Esophagus (tissue), 2 donors: ENCODE results near the gene RXRG. TPM values are rescaled to one million over a fixed set of nuclear protein-coding genes. Genes with fewer than 3 reads are reported as not detected.

Experiments
- H3K27ac ChIP-seq, 2 donors: one replicate each; pipeline ENCODE4 v1.5.1; 2013; ENCODE audit warnings: low read depth in 2 of 2, mild to moderate bottlenecking in 2 of 2, inconsistent platforms in 1 of 2, low read length in 1 of 2, moderate library complexity in 1 of 2
- H3K27me3 ChIP-seq, 2 donors: one replicate each; pipeline ENCODE4 v1.6.1; 2013; ENCODE audit warnings: low read length in 2 of 2, control low read depth in 1 of 2, mild to moderate bottlenecking in 1 of 2; ENCODE audit not compliant: insufficient read depth in 2 of 2, control insufficient read depth in 1 of 2
- H3K36me3 ChIP-seq, 2 donors: one replicate each; pipeline ENCODE4 v1.6.1; 2013; ENCODE audit warnings: low read length in 1 of 2; ENCODE audit not compliant: control insufficient read depth in 2 of 2, insufficient read depth in 2 of 2
- H3K4me1 ChIP-seq, 2 donors: one replicate each; pipeline ENCODE4 v1.6.1; 2013; ENCODE audit warnings: low read length in 1 of 2; ENCODE audit not compliant: control insufficient read depth in 2 of 2, insufficient read depth in 2 of 2
- H3K4me3 ChIP-seq, 2 donors: one replicate each; pipeline ENCODE4 v1.5.1; 2013; ENCODE audit warnings: low read length in 2 of 2, mild to moderate bottlenecking in 2 of 2, low read depth in 1 of 2, moderate library complexity in 1 of 2
- H3K9me3 ChIP-seq, 2 donors: one replicate each; pipeline ENCODE4 v1.6.1; 2013; ENCODE audit warnings: mild to moderate bottlenecking in 2 of 2, low read depth in 1 of 2, low read length in 1 of 2, moderate library complexity in 1 of 2; ENCODE audit not compliant: control insufficient read depth in 2 of 2, insufficient read depth in 1 of 2
- WGBS, 2 donors: extraction: QIAGEN DNeasy Blood & Tissue Kit; methylation state at CpG; one replicate each; pipeline ENCODE4 v1.1.7; 2013; 5-methylcytosine and 5-hydroxymethylcytosine counted together
- polyA plus RNA-seq, 2 donors: library from polyadenylated mRNA; stranded (reverse); fragments of 200-250 nt; gene quantifications; one replicate each; pipeline ENCODE4 v1.2.3, GENCODE V29; 2013
- donor health status: healthy with polysubstance abuse.
- donor health status: Bipolar disorder and iron deficiency.

RXRG gene
- polyA plus RNA-seq, 2 donors: 0.08 to 0.20 TPM

DNA sequence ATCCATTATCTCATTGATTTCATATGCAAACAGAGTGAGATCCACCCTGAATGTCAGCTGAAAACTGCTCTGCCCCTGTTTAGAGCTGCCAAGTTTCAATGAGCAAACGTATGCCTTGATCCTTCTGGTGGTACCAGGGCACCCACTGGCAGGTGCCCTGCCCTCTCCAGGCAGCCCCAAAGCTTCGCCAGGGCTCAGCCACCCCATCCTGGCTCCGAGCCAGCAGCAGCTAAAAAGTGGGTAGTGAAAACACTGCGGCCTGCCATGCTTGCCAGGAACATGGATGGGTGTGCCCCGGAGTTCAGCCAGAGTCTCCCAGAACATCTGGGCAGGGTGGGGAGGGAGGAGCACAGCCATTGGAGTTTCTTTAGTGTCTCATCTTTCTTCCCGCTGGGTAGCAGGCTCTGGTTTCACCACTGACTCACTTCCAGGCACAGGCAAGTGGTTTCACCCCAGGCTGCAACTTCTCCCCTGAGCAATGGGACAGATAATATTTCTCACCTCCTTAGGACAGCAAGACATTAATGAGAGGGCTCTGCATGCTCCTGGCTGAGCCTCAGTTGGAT, 80.3 kb downstream of the RXRG start:
- WGBS, 2 donors: 11 to 19% methylated on average over 6 of the region's 6 CpGs
- H3K9me3 ChIP-seq: no peaks in the 10 kb centered on the region
- no peaks in the 10 kb centered on the region for H3K27me3 ChIP-seq
- peak overlapping the region in 1 of 2 donors; percentile 15 for H3K27ac ChIP-seq
- peaks cover 0 to 9% of the 10 kb centered on the region in 2 donors for H3K4me1 ChIP-seq
- no peaks in the 10 kb centered on the region for H3K36me3 ChIP-seq
- H3K4me3 ChIP-seq: no peak overlapping the region

DNA sequence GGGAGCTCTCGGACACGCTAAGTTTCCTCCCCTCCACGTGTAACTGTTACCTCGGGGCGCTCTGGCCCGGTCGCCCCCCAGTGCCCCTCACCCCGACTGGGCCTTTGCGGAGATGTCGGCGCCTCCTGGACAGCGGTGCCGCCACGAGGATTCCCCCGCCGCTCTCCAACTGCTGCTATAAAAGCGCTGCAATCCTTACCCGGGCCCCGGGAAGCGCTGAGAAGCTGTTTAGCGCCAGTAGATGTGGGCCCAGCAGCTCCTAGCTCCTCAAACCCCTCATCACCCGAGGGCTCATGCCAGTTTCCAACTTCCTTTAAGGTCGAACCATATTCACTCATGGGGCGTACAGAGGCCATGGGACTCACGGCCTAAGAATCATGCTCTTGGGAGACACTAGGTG, 88.0 kb downstream of the RXRG start:
- no peak overlapping the region for H3K27ac ChIP-seq
- no peaks in the 10 kb centered on the region for H3K36me3 ChIP-seq
- H3K27me3 ChIP-seq: peaks cover 11 to 35% of the 10 kb centered on the region in 2 donors
- no peak overlapping the region for H3K4me3 ChIP-seq
- peaks cover 12 to 14% of the 10 kb centered on the region in 2 donors for H3K4me1 ChIP-seq
- H3K9me3 ChIP-seq: peaks cover 0 to 14% of the 10 kb centered on the region in 2 donors
- WGBS, 2 donors: 21 to 32% methylated on average over 24 to 25 of the region's 25 CpGs

DNA sequence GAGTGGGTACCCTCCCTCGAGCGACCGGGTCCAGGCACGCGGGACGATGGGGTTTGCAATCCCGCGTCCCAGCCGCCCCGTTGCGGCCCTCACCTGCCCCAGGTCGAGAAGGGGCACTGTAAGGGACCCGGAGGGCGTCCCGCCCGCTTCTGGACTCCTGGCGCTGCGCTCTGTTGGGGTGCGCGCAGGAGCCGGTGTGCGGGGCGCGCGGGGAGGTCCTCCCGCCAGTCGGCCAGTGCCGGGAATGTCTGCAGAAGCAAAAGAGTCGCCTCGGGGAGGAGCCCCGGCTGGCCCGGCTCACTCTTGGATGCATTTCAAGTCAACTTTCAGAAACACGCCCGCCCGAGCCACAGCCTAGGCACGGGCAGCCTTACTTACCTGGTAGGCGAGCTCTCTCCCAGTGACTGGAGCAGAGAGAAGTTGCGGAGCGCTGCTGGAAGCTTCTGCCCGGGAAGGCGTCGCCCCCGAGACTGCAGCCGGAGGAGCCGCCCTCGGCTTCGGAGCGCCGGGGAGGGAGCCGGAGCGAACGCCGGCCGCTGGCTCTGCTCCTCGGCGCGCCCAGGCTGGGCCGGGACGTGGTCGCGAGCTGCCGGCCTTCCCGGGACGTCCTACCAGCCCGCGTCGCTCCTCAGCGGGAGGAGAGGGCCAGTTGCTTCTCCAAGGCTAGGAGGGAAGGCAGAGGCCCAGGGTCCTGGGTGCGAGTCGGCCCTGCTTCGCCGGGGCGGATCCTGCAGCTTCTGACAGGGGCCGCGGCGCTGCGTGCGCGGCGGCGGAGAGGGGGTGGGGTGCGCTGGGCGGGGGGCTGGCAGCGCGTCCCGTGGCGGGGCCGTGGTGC, 88.7 kb downstream of the RXRG start, which contains the start of gene LMX1A:
LMX1A (minus strand) TSS at position 739 of the 835 bp plus-strand sequence. CDS start 1,156 bp downstream, outside the sequence.
- 2 to 4% methylated on average over 78 to 88 of the region's 88 CpGs for WGBS, 2 donors
- no peaks in the 10 kb centered on the region for H3K36me3 ChIP-seq
- H3K27me3 ChIP-seq: peaks cover 11 to 39% of the 10 kb centered on the region in 2 donors
- peaks cover 0 to 14% of the 10 kb centered on the region in 2 donors for H3K9me3 ChIP-seq
- no peak within 1 kb of the TSS for H3K27ac ChIP-seq
- H3K4me1 ChIP-seq: peaks cover 12 to 14% of the 10 kb centered on the region in 2 donors
- H3K4me3 ChIP-seq: peak within 1 kb of the TSS; percentile 4 to 29

DNA sequence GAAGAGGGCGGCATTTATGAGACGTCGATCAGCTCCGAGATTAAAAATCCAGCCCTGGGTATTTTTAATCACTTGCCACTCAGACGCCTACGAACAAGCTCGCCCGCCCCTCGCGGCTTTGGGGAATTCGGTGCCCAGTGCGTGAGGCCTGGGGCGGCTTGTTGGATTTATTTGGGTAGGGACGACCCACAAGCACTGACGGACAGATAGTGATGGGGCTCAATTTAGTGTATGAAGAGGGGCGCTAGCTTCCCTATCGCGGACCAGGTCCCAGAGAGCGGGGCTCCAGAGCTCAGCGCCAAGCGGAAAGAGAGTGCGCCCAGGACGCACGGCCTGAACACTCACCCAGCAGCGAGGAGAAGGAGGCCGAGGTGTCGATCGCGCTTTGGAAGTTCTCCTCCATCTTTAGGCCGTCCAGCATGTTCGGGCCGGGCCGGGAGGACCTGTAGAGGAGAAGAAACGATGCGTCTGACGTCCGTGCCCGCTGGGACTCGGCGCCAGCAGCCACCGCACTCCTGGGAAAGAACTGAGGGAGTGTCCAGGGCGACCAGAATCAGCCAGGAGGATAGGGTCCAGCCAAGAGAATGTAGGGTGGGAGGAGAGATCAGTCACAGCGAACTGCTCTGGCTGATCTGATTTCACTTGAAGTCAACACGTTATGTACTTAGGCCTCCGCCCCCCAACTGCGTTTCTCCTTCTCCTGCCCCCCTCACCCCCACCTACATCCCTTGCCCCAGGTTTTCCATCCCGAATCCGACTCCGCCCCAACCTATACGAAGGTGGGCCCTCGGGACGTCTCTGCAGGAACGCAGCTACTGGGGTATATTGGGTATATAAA, 89.6 kb downstream of the RXRG start:
- Histone ChIP-seq H3K4me1 (peaks cover 10 to 14% of the 10 kb centered on the region in 2 donors), H3K4me3 (peak overlapping the region in 1 of 2 donors; percentile 29), H3K27me3 (peaks cover 11 to 39% of the 10 kb centered on the region in 2 donors), H3K9me3 (peaks cover 0 to 14% of the 10 kb centered on the region in 2 donors), H3K36me3 (no peaks in the 10 kb centered on the region), H3K27ac (no peak overlapping the region)
- WGBS, 2 donors: 6 to 9% methylated on average over 53 of the region's 53 CpGs

DNA sequence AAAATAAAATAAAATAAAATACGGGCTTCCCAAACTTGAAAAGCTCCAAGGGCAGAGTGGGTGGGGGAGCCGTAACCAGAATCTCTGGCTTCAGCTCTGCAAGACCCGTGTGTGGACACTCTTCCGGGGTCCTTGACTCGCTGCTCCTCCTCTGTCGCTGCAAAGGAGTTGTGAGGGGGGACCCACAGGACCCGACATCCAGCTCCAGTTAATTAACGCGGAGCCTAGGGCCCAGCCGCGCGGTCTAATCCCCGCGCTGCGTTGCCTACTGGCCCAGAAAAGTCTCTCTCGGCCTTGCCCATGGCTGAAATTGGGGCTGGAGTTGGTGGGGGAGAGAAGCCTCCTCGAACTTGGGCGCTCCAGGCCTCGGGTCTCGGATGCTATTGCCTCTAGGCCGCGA, 90.2 kb downstream of the RXRG start:
- peaks cover 11 to 39% of the 10 kb centered on the region in 2 donors for H3K27me3 ChIP-seq
- peaks cover 10 to 14% of the 10 kb centered on the region in 2 donors for H3K4me1 ChIP-seq
- H3K36me3 ChIP-seq: no peaks in the 10 kb centered on the region
- H3K27ac ChIP-seq: no peak overlapping the region
- 13 to 20% methylated on average over 22 of the region's 22 CpGs for WGBS, 2 donors
- H3K4me3 ChIP-seq: no peak overlapping the region
- peaks cover 0 to 14% of the 10 kb centered on the region in 2 donors for H3K9me3 ChIP-seq

DNA sequence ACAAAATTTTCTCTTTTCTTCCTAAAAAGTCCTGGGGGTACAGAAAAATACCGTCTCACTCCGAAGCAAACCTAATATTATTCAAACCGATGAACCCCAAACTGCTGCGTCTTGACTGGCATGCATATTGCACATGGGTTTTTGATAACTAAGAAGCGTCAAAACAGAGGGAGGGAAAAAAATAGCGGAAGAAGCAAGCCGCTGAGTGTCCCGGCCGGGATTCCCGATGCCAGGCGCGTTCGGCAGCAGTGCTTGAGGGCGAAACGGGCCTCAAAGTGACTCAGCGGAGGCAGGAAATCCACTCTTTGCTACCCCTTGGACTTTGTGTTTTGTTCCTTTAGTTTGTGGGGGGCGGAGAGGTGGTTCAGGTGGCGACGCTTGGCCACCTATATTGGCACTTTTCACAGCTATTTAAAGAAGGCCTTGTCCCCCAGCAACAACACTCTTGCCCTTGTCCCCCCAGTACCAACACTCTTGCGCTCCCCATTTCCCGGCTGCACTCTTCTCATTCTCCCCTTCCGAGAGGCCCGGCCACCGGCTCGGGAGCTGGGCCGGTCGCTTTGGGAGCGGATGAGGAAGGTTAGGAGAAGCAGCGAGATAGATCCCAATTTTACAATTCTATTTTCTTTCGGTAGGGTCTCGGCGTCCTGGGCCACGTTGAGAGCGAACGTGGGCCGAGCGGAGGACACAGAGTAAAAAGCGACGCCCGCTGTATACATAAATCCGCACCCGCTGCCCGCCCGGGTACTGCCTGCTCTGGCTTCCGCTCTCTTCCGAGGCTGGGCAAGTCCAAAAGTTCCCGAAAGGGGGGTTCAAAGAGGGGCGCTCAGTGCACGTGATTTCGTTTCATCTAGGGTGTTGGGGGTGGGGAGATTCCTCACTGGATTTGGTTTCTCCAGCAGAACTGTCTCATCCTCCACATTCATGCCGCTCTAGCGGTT, 90.9 kb downstream of the RXRG start:
- Histone ChIP-seq H3K27me3 (peaks cover 11 to 39% of the 10 kb centered on the region in 2 donors), H3K9me3 (peaks cover 0 to 14% of the 10 kb centered on the region in 2 donors), H3K36me3 (no peaks in the 10 kb centered on the region), H3K4me1 (peaks cover 10 to 14% of the 10 kb centered on the region in 2 donors), H3K4me3 (no peak overlapping the region), H3K27ac (no peak overlapping the region)
- WGBS, 2 donors: 14% methylated on average over 52 of the region's 52 CpGs

DNA sequence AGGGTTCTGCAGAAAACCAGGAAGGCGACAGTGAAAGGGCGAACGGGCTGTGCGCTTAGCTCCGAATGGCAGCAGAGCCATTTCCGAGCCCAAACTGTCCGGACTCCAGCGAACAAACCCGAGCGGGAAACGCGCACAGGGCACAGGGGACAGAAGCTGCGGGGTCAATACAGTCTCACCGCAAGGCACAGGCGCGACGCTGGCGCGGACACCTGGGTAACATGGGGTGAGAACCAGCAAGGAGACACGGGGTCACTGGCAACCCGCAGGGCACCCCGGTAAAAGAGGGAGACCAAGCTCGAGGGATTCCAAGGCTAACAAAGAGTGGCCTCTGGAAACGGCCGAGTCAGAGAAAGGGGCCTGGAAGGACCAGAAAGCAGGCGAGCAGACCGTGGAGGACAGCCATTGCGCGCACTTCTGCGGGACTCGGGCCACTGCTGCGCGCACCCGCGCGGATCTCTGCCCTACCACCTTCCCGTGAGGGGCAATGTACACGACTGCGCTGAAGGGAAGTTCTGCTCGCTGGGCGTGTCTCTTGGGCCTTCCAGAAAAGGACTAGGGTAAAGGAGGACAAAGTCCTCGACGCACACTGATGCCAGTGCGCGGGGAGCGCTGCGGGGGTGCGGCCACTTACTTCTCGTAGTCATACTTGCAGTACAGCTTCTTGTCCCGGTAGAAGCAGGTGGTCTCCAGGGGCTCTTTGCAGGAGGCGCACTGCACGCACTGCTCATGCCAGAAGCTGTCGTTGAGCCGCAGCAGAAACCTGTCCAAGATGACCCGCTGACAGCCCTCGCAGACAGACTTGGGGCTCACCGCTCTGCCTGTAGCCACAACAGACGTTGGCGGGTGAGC, 92.3 kb downstream of the RXRG start:
- WGBS, 2 donors: 7 to 8% methylated on average over 59 of the region's 59 CpGs
- Histone ChIP-seq H3K4me3 (no peak overlapping the region), H3K36me3 (no peaks in the 10 kb centered on the region), H3K4me1 (peaks cover 10 to 14% of the 10 kb centered on the region in 2 donors), H3K9me3 (peaks cover 0 to 14% of the 10 kb centered on the region in 2 donors), H3K27ac (no peak overlapping the region), H3K27me3 (peaks cover 11 to 39% of the 10 kb centered on the region in 2 donors)

DNA sequence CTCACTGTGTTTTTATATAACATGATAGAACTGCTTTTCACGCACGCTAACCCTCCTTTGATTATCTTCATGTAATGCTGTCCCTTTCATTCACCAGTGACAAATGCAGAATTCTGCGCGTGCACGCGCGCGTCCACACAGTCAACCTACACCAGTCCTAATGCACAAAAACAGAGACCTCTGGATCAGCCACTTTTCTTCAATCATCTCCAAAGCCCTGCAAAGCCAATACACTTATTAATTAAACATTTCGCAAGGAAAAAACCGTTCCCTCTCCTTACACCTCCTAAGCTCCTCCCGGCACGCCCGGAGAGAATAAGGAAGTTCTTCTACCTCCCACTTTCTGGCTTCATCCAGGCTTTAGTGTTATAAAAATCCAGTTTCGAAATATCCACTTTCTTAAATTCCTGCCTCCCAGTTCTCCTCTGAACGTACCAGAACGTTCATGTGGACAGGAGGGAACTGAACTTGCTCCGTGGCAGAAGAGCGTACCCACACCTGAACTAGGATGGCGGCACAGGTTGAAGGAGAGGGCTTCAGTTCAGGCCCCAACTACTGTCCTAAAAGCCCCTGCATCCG, 93.0 kb downstream of the RXRG start:
- H3K27me3 ChIP-seq: peaks cover 11 to 35% of the 10 kb centered on the region in 2 donors
- H3K27ac ChIP-seq: no peak overlapping the region
- H3K36me3 ChIP-seq: no peaks in the 10 kb centered on the region
- peaks cover 0 to 14% of the 10 kb centered on the region in 2 donors for H3K9me3 ChIP-seq
- H3K4me3 ChIP-seq: no peak overlapping the region
- 11% methylated on average over 20 of the region's 20 CpGs for WGBS, 2 donors
- H3K4me1 ChIP-seq: peaks cover 10 to 14% of the 10 kb centered on the region in 2 donors
